ENCODE results near the gene LCAT.

Gene LCAT

DNA sequence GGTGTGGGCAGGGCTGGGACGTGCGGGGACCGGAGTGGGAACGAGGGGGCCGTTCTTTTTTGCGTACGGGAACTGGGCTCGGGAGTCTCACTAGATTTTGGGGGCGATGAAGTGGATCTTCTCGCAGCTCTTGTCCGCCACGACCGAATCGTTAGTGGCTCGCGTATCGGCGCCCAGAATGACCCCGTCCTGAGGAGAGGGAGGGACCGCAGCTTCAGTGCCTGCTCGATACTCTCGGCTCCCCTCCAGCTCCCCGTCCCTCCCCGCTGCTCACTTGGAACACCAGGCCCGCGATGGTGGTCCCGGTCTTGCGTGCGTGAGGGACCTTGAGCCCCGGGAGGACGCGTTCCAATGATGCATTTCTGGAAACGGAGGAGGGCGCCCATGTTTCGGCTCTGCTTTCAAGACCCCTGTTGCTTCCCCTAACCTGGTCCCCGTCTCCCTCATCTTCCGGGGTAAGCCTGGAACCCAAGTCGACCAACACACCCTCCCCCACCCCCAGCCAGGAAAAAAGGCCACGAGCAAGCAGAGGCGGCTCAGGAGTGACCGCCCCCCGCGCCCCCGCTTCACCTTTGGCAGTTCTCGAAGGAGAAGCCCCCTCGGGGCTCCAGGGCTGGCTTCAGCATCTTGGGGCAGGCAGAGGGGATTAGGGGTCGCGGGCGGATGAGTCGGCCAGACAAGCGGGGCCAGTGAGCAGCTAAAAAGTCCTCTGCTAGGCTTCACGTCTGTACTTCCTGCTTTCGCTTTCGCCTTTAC, 7.6 kb downstream of the LCAT start, which contains the start of gene PSMB10:
PSMB10 (minus strand) TSS at position 727 of the 756 bp plus-strand sequence; CDS start at position 626, 101 bp downstream.
- peak within 1 kb of the TSS; percentile 91 for H3K4me3 ChIP-seq (ENCODE audit: low read depth, low read length)
- no peak for DNase-seq (ENCODE audit: low read depth)

DNA sequence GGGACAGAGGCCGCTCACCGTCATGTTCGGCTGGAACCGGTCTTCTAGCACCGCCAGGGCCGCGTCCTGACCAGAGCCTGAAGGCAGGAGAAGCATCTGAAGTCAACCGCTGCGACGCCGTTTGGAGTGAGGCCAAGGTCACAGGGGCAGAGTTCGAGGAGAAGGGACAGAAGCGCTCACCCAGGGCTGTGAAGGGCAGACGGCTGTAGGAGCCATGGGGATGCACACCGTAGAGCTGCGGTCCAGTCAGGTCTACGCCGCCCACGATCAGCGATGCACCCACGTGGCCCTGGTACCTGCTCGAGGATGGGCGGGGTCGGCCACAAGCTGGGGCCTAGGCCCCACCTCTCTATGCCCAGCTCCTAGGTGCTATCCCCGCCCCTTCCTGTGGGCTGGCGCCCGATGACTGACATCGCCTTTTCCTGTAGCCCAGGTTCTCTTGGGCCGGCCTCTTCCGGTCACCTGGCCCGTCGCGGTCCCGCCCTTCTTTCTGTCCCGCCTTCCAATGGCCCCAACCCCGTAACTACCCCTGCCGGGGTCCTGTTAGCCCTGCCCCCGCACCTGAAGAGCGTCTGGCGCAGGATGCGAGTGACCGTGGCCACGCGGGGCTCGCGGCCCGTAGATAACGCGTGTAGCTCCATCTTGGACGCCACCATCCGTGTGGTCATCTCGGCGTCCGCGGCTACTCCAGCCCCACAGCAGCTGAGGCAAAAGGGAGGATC, 8.4 kb downstream of the LCAT start:
- peak; percentile 73 for DNase-seq (ENCODE audit: low read depth)
- H3K4me3 ChIP-seq (ENCODE audit: low read depth, low read length): peak overlapping the region; percentile 91

DNA sequence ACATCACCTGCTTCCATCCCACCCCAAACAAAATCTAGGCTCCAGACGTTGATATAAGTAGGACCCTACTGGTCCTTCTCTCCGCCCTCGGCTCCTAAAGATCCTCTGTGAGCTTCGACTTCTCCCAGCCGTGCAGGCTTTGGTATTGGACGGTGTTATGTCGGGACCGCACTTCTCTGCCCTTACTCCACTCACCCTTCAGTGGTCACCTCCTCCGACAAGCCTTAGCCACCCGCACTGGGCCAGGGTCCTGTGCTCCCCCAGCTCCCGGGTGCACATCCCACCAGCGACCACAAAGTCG, 8.9 kb downstream of the LCAT start:
- peak overlapping the region; percentile 91 for H3K4me3 ChIP-seq (ENCODE audit: low read depth, low read length)
- DNase-seq (ENCODE audit: low read depth): no peak

DNA sequence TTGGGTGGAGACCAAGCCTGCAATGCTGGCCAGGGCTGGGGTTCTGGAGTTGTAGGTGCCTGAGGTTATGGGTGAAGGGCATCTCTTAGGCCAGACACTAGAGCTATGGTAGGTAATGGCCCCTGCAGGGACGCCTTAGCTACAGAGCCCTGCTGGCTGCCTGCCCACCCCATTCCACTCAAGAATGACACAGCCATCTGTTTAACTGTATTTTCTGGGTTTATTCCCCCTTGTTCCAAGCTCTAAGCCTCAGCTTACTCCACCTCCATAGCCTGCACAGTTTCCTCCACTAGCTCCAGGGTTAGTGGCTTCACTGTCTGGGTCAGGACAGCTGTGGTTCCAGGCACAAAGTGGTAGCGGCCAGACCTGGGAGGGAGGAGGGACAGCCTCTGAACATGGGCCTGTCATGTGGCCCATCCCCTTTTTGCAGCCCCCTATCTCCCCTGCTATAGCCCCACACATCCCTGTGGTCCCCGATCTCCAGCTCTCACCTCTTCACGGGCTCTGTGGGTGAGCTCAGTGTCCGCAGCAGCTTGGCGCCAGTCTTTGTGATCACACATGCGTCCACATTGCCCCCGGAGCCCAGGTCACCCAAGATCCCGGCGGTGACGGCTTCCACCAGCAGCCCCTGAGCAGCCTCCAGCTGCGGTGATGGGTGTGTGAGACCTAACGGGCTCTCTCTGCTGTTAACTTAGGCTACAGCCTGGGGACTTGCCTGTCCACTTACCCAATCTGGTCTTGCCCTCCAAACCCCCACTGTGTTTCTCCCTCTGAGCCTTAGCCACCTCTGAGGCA, 9.4 kb downstream of the LCAT start:
- no peak for DNase-seq (ENCODE audit: low read depth)
- H3K4me3 ChIP-seq (ENCODE audit: low read depth, low read length): peak overlapping the region; percentile 91

DNA sequence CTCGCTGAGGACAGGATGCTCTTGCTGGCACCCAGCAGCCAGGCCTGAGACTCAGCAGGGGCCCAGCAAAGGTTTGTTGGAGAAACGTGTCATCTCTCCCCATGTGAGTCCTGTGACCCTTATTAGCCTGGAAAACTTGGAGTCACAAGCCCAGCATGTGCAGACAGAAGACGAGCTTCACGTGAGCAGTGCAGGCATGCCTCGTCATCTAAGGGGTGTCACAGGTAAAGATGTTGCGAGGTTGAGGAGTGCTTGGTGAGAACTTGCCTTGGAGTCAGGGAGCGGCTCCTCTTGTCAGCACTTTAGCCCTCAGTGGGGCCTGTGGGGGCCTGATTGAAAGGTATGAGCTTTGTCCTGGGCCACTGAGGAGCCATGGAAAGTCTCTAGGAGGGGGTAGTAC, 10.1 kb downstream of the LCAT start:
- no peak overlapping the region for H3K4me3 ChIP-seq (ENCODE audit: low read depth, low read length)
- no peak for DNase-seq (ENCODE audit: low read depth)

DNA sequence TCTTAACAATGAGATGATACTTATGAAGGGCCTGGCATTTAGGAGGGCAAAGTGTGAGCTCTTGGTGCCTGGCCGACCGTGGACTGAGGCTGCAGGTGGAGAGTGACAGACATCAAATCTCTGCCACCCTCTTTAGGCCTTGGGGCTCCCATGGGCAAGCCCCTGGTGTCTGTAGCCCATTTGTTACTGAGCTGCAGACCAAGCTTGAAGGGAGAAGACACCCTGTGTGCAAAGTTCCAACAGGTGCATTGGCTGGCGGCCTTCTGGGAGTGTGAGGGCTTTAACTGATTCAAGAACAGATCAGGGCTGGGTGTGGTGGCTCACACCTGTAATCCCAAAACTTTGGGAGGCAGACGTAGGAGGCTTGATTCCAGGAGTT, 11.5 kb downstream of the LCAT start:
- DNase-seq (ENCODE audit: low read depth): no peak

DNA sequence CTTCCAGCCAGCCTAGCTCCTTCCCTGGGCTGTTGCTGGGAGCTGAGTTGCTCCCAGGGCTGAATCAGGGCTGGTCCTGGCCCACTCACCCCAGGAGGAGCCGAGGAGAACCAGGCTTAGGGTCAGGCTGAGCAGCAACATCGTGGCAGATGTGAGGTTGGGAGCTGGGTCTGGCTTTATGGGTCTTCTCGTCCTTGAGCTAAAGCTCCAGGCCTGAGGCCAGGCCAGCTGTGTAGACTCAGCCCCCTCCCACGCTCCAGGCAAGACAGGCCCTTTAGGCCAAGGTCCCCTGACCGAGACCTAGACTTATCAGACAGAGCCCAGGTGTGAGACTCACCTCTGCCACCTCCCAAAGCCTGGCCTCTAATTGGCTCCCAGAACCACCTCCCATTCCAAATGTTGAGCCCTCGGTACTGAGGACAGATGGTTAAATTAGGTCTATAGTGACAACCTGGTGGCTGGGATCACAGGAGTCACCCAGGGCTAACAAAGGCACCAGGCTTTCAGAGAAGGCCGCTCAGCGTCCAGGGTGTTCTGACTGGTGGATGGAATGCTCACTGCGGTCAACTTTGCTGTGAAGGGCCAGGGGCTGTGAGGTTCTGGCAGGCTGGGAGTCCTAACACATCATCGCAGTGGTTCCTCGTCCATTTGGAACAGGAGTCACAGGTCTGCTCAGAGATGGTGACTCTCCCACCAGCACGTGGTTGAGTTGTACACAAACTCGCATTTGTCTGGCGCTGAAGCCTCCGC, 12.0 kb downstream of the LCAT start, which contains the start of gene CTRL:
CTRL (minus strand) TSS at position 151 of the 750 bp plus-strand sequence; CDS start at position 141, 10 bp downstream.
- H3K4me3 ChIP-seq (ENCODE audit: low read depth, low read length): no peak within 1 kb of the TSS
- DNase-seq (ENCODE audit: low read depth): no peak

More for the DNA sequence above, 11.5 kb downstream of the LCAT start:
- H3K4me3 ChIP-seq (ENCODE audit: low read depth, low read length): no peak overlapping the region

DNA sequence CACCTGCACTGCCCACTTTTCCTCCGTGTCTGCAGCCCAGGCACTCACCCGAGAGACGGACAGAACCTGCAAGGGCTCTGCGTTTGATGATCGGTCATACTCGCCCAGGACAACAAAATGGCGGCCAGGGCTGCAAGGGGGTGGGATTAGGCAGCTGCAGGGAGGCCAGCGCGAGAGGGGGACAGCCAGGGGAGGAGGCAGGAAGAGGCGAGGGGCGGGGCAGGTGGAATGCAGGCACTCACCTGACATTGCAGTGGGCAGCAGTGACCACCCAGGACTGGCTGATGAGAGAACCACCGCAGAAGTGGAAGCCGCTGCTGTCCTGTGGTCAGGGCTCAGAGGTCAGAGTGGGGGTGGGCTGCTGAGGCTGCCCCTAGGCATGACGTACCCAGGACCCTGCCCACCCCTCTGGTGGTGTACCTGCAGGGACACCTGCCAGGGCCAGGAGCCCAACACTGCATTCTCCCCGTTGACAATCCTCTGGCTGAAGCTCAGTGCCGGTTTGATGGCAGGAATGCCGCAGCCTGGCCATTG, 13.2 kb downstream of the LCAT start:
- no peak overlapping the region for H3K4me3 ChIP-seq (ENCODE audit: low read depth, low read length)
- DNase-seq (ENCODE audit: low read depth): no peak

DNA sequence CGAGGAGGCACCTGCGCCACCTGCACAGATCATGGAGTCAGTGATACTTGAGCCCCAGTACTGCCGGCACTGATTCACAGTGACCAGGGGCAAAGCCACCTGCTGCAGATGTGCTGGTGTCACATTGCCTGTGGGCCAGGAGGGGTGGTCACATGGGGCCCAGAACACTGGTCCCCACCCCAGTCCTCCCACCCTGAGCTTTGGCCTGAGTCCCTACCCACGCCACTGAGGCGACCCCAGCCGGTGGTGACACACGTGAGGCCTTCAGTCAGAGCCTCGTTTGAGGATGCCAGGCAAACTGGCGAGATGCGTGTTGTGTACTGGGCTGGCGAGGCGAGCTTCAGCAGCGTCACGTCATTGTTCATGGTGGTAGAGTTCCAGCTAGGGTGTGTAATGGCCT, 13.7 kb downstream of the LCAT start:
- no peak for DNase-seq (ENCODE audit: low read depth)
- H3K4me3 ChIP-seq (ENCODE audit: low read depth, low read length): no peak overlapping the region

DNA sequence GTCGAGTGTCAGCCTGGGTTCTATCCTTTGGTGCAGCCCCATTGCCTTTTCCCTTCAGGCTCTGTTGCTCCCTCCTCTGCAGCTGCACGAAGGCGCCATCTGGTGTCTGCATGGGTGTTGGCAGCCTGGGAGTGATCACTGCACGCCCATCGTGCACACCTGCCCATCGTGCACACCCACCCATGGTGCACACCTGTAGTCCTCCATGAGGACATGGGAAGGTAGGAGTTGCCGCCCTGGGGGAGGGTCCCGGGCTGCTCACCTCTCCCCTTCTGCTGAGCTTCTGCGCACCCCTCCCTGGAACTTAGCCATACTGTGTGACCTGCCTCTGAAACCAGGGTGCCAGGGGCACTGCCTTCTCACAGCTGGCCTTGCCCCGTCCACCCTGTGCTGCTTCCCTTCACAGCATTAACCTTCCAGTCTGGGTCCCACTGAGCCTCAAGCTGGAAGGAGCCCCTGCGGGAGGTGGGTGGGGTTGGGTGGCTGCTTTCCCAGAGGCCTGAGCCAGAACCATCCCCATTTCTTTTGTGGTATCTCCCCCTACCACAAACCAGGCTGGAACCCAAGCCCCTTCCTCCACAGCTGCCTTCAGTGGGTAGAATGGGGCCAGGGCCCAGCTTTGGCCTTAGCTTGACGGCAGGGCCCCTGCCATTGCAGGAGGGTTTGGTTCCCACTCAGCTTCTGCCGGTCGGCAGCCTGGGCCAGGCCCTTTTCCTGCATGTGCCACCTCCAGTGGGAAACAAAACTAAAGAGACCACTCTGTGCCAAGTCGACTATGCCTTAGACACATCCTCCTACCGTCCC, 15.2 kb downstream of the LCAT start:
- no peak for DNase-seq (ENCODE audit: low read depth)
- no peak overlapping the region for H3K4me3 ChIP-seq (ENCODE audit: low read depth, low read length)

DNA sequence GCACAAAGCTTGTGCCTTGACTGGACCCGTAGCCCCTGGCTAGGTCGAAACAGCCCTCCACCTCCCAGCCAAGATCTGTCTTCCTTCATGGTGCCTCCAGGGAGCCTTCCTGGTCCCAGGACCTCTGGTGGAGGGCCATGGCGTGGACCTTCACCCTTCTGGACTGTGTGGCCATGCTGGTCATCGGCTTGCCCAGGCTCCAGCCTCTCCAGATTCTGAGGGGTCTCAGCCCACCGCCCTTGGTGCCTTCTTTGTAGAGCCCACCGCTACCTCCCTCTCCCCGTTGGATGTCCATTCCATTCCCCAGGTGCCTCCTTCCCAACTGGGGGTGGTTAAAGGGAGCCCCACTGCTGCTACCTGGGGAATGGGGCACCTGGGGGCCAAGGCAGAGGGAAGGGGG, 15.8 kb downstream of the LCAT start:
- no peak overlapping the region for H3K4me3 ChIP-seq (ENCODE audit: low read depth, low read length)
- DNase-seq (ENCODE audit: low read depth): no peak

DNA sequence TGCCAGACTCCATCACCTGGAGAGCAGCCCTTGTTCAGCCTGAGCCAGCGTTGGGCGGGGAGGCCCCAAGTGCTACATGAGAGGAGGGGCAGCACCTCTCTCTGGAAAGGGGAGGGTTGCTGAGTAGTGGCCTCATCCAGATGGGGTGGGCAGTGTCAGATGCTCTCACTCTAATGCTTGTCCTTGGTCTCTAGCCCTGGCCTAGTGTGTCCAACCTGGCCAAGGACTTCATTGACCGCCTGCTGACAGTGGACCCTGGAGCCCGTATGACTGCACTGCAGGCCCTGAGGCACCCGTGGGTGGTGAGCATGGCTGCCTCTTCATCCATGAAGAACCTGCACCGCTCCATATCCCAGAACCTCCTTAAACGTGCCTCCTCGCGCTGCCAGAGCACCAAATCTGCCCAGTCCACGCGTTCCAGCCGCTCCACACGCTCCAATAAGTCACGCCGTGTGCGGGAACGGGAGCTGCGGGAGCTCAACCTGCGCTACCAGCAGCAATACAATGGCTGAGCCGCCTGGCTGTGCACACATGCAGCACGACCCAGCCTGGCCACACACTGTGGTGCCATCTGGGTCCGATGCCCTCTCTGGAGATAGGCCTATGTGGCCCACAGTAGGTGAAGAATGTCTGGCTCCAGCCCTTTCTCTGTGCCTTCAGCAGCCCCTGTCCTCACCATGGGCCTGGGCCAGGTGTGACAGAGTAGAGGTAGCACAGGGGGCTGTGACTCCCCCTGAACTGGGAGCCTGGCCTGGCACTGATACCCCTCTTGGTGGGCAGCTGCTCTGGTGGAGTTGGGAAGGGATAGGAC, 16.6 kb downstream of the LCAT start:
- no peak for DNase-seq (ENCODE audit: low read depth)
- H3K4me3 ChIP-seq (ENCODE audit: low read depth, low read length): no peak overlapping the region

DNA sequence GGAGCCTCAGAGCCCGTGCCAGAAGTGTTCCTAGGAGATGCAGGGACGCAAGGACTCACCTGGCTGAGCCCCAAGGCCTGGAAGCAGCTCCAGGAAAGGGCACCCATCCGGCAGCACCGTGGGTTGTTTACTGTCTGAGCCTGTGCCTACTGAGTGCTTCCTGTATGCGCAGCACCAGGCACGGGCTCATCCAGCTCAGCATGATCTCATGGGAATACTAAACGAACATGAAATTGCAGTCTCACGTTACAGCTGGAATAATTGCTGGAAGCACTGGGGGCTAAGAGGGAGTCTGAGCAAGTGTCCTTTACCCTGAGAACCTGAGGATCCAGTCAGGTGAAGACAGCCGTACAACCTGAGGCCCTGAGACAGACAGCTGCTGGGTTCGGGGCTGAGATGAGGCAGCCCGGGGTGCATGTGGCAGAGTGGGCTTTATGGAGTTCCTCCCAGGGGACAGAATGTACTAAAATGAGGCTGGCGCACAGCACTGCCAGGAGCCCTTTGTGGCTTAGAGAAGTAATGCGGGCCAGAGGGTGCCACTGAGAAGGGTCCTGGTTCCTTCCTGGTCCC, 17.7 kb downstream of the LCAT start:
- no peak for DNase-seq (ENCODE audit: low read depth)

DNA sequence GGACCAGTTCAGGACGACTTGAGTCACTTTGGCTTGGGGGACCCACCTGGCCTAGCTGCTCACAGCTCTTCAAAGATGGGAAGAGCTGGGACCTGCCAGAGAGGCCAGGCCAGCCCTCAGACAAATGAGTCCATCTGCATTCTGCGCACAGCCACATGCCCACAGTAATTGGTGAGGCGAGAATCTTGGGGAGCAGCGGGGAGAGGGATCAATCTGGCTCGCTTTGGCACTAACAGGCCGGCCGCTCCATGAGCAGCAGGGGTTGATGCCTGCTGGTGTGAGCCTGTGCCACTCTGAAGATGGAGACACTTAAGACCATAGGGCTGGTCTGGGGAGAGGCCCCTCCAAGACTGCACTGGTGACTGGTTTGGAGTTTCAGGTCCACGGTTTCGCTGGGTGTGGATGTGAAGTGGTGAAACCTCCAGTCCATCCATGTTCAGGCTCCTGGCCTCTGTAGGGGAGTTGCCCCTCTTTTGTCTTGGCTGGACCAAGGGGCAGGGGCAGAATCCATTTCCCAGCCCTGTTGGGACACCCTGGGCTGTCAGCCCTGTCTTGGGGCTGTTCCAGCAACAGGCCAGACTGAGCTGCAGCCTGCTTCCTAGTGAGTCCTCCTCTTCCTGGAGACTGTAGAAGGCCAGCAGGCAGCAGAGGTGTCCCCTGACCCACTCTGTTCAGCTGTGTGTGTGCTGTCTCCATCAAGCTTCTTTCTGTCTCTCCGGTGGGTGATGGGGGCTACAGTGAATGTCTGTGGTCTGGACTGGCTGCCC, 19.6 kb downstream of the LCAT start:
- no peak overlapping the region for H3K4me3 ChIP-seq (ENCODE audit: low read depth, low read length)
- no peak for DNase-seq (ENCODE audit: low read depth)

More for the DNA sequence above, 17.7 kb downstream of the LCAT start:
- H3K4me3 ChIP-seq (ENCODE audit: low read depth, low read length): no peak overlapping the region

DNA sequence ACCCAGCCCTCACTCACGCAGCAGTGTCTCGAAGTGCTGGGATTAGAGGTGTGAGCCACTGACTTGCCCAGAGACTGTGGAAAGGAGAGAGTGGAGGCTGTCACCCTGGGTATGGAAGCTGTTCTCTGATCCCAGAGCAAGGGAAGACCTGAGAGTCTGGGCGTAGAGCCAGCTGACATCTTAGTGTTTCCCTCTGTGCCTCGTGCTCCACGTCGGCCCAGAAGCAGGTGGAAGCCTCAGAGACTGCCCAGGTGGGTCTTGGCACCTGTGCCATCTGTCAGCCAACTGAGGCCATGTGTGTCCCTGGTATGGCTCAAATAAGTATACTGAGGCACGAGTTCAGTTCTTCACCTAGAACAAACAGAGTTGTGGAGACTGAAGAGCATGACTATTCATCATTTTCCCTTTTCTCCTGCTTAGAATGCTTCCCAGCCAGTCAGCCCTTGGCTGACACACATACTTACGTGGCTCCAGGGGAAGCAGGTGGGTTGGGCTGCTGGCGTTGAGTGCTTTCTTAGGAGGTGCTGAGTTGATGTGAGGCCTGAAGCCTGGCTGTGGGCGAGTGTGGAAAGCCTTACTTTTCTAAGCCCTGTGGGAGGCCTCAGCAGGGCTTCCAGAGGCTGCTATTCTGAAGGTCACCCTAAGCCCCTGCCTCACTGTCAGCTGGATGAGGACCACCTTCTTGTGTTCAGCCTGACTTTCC, 20.4 kb downstream of the LCAT start:
- no peak overlapping the region for H3K4me3 ChIP-seq (ENCODE audit: low read depth, low read length)
- no peak for DNase-seq (ENCODE audit: low read depth)

DNA sequence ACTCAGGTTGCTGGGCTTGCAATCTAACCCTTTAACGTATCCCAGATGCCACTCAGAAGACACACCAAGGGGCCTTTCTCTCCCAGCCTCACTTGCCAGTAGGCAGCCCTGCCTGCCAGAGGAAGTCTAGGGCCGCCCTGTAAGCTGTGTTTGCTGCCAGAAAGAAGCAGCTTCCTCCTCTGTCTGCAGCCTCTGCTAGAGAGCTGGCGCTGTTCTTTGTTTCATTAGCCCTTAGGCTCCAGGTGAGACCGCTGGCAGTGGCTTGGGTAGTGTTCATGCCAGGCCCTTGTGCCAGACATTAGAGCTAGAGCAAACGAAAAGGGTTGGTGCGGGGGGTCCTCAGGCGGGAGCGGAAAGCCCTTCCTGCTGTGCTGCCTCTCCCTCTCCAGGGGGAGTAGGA, 21.2 kb downstream of the LCAT start:
- no peak overlapping the region for H3K4me3 ChIP-seq (ENCODE audit: low read depth, low read length)
- no peak for DNase-seq (ENCODE audit: low read depth)
